Parathyroid adenoma (tissue), 2 donors: ENCODE data around the gene UBA6.

ENCODE experiments used
- H2AFZ ChIP-seq: fragments of 300-600 bp; sonication (generic); one replicate; pipeline ENCODE4 v1.7.0; 2017; ENCODE audit warnings: antibody characterized with exemption, mild to moderate bottlenecking
- H3K27ac ChIP-seq: fragments of 300-600 bp; sonication (generic); one replicate; pipeline ENCODE4 v1.7.0; 2017
- H3K27me3 ChIP-seq: fragments of 300-600 bp; sonication (generic); one replicate; pipeline ENCODE4 v1.7.0; 2017; ENCODE audit warnings: low read length; ENCODE audit not compliant: control insufficient read depth, insufficient read depth
- H3K36me3 ChIP-seq: fragments of 300-600 bp; sonication (generic); one replicate; pipeline ENCODE4 v1.7.0; 2017; ENCODE audit warnings: low read length; ENCODE audit not compliant: control insufficient read depth, insufficient read depth
- H3K4me1 ChIP-seq: fragments of 300-600 bp; sonication (generic); one replicate; pipeline ENCODE4 v1.7.0; 2017; ENCODE audit warnings: control low read depth
- H3K4me2 ChIP-seq: fragments of 300-600 bp; sonication (generic); one replicate; pipeline ENCODE4 v1.7.0; 2017; ENCODE audit warnings: low read length
- H3K4me3 ChIP-seq: fragments of 300-600 bp; sonication (generic); one replicate; pipeline ENCODE4 v1.7.0; 2017; ENCODE audit warnings: low read depth, low read length
- H3K79me2 ChIP-seq: fragments of 300-600 bp; sonication (generic); one replicate; pipeline ENCODE4 v1.7.0; 2017; ENCODE audit warnings: control low read depth
- H3K9ac ChIP-seq: fragments of 300-600 bp; sonication (generic); one replicate; pipeline ENCODE4 v1.7.0; 2017; ENCODE audit warnings: mild to moderate bottlenecking
- H3K9me3 ChIP-seq: fragments of 300-600 bp; sonication (generic); one replicate; pipeline ENCODE4 v1.7.0; 2017; ENCODE audit warnings: low read length; ENCODE audit not compliant: control insufficient read depth
- TF ChIP-seq, protein P1 (sequence below): fragments of 300-600 bp; sonication (generic); IDR thresholded peaks from one replicate; pipeline ENCODE4 v1.7.0; 2017; ENCODE audit warnings: antibody characterized with exemption, mild to moderate bottlenecking
- donor health status: primary hyperparathyroidism.

Gene UBA6

DNA sequence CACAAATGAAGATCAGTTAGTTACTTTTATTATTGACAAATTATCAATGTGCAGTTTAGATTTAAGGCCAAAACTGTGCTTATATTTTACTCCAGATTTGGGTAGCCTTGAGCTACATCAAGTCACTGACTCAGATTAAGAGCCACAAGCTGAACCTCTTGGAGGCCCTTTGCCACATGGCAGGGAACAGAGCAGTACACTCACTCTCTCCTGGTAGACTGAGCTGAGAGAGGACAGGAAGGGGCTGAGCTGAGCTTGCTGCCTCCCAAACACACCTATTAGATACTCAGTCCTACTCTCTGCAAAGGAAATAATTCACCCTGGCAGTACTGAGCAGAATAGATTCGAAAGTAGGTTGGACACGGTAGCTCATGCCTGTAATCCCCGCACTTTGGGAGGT, 134.6 kb downstream of the UBA6 start:
- Histone ChIP-seq H3K4me3 (no peak overlapping the region), H3K27ac (no peak overlapping the region), H3K9ac (no peak overlapping the region), H3K4me1 (no peaks in the 10 kb centered on the region), H3K9me3 (no peaks in the 10 kb centered on the region), H3K27me3 (no peaks in the 10 kb centered on the region), H3K4me2 (no peak overlapping the region), H3K79me2 (no peaks in the 10 kb centered on the region), H3K36me3 (no peaks in the 10 kb centered on the region), H2AFZ (no peak overlapping the region)
- TF ChIP-seq, protein P1, sequence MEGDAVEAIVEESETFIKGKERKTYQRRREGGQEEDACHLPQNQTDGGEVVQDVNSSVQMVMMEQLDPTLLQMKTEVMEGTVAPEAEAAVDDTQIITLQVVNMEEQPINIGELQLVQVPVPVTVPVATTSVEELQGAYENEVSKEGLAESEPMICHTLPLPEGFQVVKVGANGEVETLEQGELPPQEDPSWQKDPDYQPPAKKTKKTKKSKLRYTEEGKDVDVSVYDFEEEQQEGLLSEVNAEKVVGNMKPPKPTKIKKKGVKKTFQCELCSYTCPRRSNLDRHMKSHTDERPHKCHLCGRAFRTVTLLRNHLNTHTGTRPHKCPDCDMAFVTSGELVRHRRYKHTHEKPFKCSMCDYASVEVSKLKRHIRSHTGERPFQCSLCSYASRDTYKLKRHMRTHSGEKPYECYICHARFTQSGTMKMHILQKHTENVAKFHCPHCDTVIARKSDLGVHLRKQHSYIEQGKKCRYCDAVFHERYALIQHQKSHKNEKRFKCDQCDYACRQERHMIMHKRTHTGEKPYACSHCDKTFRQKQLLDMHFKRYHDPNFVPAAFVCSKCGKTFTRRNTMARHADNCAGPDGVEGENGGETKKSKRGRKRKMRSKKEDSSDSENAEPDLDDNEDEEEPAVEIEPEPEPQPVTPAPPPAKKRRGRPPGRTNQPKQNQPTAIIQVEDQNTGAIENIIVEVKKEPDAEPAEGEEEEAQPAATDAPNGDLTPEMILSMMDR, result no peak

DNA sequence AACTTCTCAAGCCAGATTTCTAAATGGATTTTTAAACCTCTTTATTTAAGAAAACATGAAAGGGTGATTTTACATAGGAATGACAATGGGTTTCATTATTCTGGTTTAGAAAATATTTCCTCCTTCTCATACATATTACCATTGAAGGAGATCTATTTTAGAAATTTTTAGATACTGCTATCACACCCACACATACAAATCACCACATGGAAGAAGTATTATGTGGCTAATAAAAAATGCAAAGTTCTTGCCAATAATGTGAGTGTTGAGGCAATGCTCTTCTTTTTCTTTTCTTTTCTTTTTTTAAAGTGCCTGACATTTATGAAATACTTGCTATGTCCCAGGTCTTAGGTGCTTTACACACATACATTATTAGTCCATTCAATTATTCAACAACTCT, 135.7 kb downstream of the UBA6 start:
- Histone ChIP-seq H3K4me2 (no peak overlapping the region), H3K4me1 (no peaks in the 10 kb centered on the region), H3K36me3 (no peaks in the 10 kb centered on the region), H3K79me2 (no peaks in the 10 kb centered on the region), H3K9ac (no peak overlapping the region), H3K4me3 (no peak overlapping the region), H2AFZ (no peak overlapping the region), H3K9me3 (no peaks in the 10 kb centered on the region), H3K27ac (no peak overlapping the region), H3K27me3 (no peaks in the 10 kb centered on the region)
- TF ChIP-seq, protein P1, result no peak
